HG03558 (cell line): ENCODE data around the gene TXNRD1.
"Not testable (repeated sequence)": the region's sequence is repeated elsewhere in the genome, so short reads cannot be mapped to it uniquely, and the experiment has no call there.

Experiments used
- ATAC-seq: cut with Tn5 transposase; IDR thresholded peaks from one replicate; pipeline ENCODE4 v1.9.1; 2021; ENCODE audit warnings: moderate number of reproducible peaks; ENCODE audit not compliant: unreplicated experiment; ENCODE audit errors: extremely low read depth

TXNRD1 gene

DNA sequence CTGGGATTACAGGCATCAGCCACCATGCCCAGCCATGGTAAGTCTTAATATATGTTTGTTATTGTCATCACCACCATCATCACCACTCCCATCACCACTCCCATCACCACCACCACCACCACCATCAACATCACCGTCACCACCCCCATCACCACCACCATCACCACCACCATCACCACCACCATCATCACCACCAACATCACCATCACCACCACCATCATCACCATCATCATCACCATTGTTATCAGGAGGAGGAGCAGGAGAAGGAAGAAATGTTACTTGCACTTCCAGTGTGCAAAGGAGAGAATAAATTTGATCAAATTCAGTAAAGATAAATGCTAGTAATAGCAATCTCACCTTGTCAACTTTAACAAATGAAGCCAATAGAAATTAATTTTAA lies 169.9 kb downstream of the TXNRD1 start:
- ATAC-seq: no peak

DNA sequence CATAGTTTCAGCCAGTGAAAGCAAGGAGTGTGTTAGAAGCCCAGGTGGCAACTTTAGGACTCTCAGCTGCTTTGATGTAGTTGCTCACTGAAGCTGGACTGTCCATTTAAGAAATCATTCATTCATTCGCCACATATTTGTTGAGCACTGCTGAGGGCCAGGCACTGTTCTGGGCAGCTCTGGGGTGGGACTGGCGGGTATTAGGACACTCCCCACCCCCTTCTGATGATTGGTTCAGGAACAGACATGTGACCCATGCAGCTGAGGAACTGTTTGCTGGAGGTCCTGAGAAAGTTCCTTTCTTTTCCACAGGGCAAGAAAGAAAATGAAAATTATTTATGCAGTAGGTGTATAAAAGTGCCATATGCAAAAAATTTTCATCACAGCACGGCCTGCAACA lies 170.9 kb downstream of the TXNRD1 start:
- ATAC-seq: no peak

DNA sequence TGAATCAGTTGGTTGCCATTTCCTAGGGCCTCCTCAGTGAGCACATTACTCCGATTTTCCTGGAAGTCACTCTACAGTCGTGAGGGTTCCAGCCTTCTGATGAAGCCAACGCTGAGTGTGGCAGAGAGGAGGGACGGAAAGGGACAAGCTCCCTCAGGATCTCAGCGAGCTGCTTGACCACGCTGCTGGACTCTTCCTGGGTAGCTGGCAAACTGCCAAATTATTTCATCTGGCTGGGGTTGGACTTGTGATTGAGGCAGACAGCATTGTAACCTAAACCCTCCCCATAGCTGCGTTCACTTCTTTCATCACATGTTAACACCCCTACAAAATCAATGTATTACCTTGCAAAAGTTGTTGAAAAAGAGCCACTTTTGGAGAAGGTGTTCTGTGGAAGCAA lies 171.6 kb downstream of the TXNRD1 start:
- ATAC-seq: no peak

DNA sequence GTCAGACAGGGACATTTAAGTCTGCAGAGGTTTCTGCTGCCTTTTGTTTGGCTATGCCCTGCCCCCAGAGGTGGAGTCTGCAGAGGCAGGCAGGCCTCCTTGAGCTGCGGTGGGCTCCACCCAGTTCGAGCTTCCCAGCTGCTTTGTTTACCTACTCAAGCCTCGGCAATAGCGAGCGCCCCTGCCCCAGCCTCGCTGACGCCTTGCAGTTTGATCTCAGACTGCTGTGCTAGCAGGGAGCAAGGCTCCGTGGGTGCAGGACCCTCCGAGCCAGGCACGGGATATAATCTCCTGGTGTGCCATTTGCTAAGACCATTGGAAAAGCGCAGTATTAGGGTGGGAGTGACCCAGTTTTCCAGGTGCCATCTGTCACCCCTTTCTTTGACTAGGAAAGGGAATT lies 178.5 kb downstream of the TXNRD1 start:
- ATAC-seq: not testable (repeated sequence)
